Frontal cortex (tissue), 4 donors: ENCODE data around the gene PWWP2B. TPM values are rescaled to one million over a fixed set of nuclear protein-coding genes. Genes with fewer than 3 reads are reported as not detected.
"Not testable (repeated sequence)": the region's sequence is repeated elsewhere in the genome, so short reads cannot be mapped to it uniquely, and the experiment has no call there.

Source experiments
- DNase-seq, 2 donors: peaks; one replicate each; pipeline ENCODE4 v3.0.0; 2012; ENCODE audit warnings: low spot score in 2 of 2
- FAIRE-seq: peaks from 2 replicates; lab custom pipeline; 2012; peaks lifted over from hg19 to GRCh38; lab: Jason Lieb, UNC
- total RNA-seq: library from RNA; depleted of rRNA; stranded (reverse); fragments of >200 nt; gene quantifications from one replicate; pipeline ENCODE4 v1.2.3, GENCODE V29; 2014
- donor health status: control.
- donor health status: control.
- donor health status: control.

PWWP2B gene
- total RNA-seq, 1 donor from 2014 or later = 9.4 TPM

GRCh38 chr10:132425757-132426155, 28.8 kb downstream of the PWWP2B start:
- FAIRE-seq = no peak

GRCh38 chr10:132427006-132427771, 30.2 kb downstream of the PWWP2B start:
- FAIRE-seq (no peak), DNase-seq (no peak)

More at GRCh38 chr10:132425757-132426155, 28.8 kb downstream of the PWWP2B start:
- DNase-seq = no peak

GRCh38 chr10:132427939-132428367, 31.0 kb downstream of the PWWP2B start:
- DNase-seq = no peak
- no peak for FAIRE-seq

GRCh38 chr10:132428486-132428995, 31.5 kb downstream of the PWWP2B start:
- DNase-seq = no peak
- FAIRE-seq = no peak

- no peak for FAIRE-seq
- DNase-seq = peak in 1 of 2 donors; percentile 37
Observed at GRCh38 chr10:132429281-132430230, 32.6 kb downstream of the PWWP2B start.

GRCh38 chr10:132430231-132430743, 33.3 kb downstream of the PWWP2B start:
- FAIRE-seq (no peak), DNase-seq (no peak)

GRCh38 chr10:132430861-132431271, 33.9 kb downstream of the PWWP2B start:
- no peak for FAIRE-seq
- DNase-seq = no peak

GRCh38 chr10:132431537-132432175, 34.7 kb downstream of the PWWP2B start:
- FAIRE-seq (no peak), DNase-seq (no peak)

- FAIRE-seq = no peak
Observed at GRCh38 chr10:132432176-132432540, 35.2 kb downstream of the PWWP2B start.

GRCh38 chr10:132433671-132434340, 36.8 kb downstream of the PWWP2B start:
- DNase-seq = no peak
- no peak for FAIRE-seq

More at GRCh38 chr10:132432176-132432540, 35.2 kb downstream of the PWWP2B start:
- no peak for DNase-seq

GRCh38 chr10:132434405-132435005, 37.5 kb downstream of the PWWP2B start:
- DNase-seq (no peak), FAIRE-seq (no peak)

- DNase-seq, FAIRE-seq: not testable (repeated sequence)
Observed at GRCh38 chr10:132435320-132435719, 38.3 kb downstream of the PWWP2B start.

GRCh38 chr10:132436096-132436495, 39.1 kb downstream of the PWWP2B start:
- not testable (repeated sequence) for FAIRE-seq, DNase-seq

- FAIRE-seq = no peak
- no peak for DNase-seq
Observed at GRCh38 chr10:132436861-132437410, 39.9 kb downstream of the PWWP2B start.

GRCh38 chr10:132437541-132437950, 40.5 kb downstream of the PWWP2B start:
- no peak for FAIRE-seq
- no peak for DNase-seq

- no peak for FAIRE-seq
- no peak for DNase-seq
Observed at GRCh38 chr10:132438091-132439024, 41.4 kb downstream of the PWWP2B start.

GRCh38 chr10:132439025-132439388, 42.0 kb downstream of the PWWP2B start:
- no peak for FAIRE-seq
- DNase-seq = no peak
